NT2/D1 (cell line): ENCODE measurements around the gene KLF3.

Experiments used
- SUZ12 ChIP-seq: IDR thresholded peaks from 2 replicates; pipeline ENCODE4 v1.6.1; 2011; ENCODE audit not compliant: insufficient read length, insufficient read depth; ENCODE audit errors: extremely low read depth
- YY1 ChIP-seq: IDR thresholded peaks from 2 replicates; pipeline ENCODE4 v1.6.1; 2011; ENCODE audit not compliant: insufficient read length, insufficient read depth
- ZNF274 ChIP-seq: IDR thresholded peaks from 2 replicates; pipeline ENCODE4 v1.6.1; 2011; ENCODE audit warnings: mild to moderate bottlenecking, low read depth, low read length

DNA sequence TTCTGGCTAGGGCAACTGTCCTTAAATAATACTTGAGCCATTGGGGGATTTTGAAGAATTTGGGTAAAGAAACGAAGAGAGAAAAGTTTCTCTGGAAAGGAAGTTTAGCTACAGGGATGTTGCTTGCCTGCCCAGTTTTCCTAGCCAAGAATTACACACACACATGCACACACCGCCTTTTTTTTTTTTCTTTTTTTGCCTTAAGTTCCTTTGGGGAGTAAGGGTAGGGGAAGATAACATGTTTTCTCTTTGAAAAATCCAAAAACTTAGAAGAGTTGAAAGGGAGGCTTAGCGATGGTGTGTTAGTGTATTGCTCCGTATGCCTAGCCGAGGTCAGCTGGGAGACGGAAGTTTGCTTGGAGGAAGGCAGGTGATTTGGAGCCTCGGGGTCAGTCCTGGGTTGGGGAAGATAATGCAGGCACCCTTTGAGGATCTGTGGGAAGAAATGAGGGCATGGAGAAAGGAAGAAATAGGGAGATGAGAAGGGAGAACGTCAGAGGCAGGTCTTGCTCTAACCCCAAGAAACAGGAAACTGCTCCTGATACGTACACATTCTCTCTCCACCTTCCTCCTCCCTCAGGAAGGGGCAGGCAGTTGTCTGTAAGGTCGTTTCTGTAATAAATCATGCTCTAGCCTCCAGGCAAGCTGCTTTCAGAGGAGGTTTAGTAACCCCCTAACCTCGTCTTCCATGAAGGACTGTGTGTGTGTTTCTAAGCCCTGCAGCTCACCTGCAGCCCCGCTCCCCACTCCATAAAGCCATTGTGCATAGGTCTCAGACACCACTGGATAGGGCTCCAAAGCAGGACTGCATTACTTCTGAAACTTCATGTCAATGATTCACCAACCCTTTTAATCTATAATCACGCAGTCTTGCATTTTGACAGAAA, 10.5 kb downstream of the KLF3 start:
- TF ChIP-seq YY1 (no peak), SUZ12 (no peak), ZNF274 (no peak)
